Esophagus squamous epithelium (tissue), 5 donors: ENCODE data around the gene DCAF10. TPM values are rescaled to one million over a fixed set of nuclear protein-coding genes. Genes with fewer than 3 reads are reported as not detected.
"Not testable (repeated sequence)": the region's sequence is repeated elsewhere in the genome, so short reads cannot be mapped to it uniquely, and the experiment has no call there.

Experiments used
- DNase-seq: peaks from one replicate; lab custom pipeline; 2025; lab: John Stamatoyannopoulos, UW
- H3K27ac ChIP-seq, 4 donors: fragments of 200-600 bp; sonication (generic); one replicate each; pipeline ENCODE4 v1.5.1; 2016 to 2019; ENCODE audit warnings: mild to moderate bottlenecking in 1 of 4
- H3K27me3 ChIP-seq, 4 donors: fragments of 200-600 bp; sonication (generic); 1 replicate in 3 of 4; 2 replicates in 1 of 4; pipeline versions ENCODE4 v1.5.1 to v1.6.0; 2017 to 2021; ENCODE audit warnings: antibody characterized with exemption in 1 of 4
- H3K36me3 ChIP-seq, 3 donors: fragments of 200-600 bp; sonication (generic); one replicate each; pipeline ENCODE4 v1.5.1; 2016 to 2019
- H3K4me1 ChIP-seq, 3 donors: fragments of 200-600 bp; sonication (generic); one replicate each; pipeline ENCODE4 v1.5.1; 2017 to 2019
- H3K4me3 ChIP-seq, 4 donors: fragments of 200-600 bp; sonication (generic); 1 replicate in 3 of 4; 2 replicates in 1 of 4; pipeline ENCODE4 v1.5.1; 2016 to 2019; ENCODE audit warnings: mild to moderate bottlenecking in 2 of 4, moderate library complexity in 1 of 4
- H3K9me3 ChIP-seq, 3 donors: fragments of 200-600 bp; sonication (generic); one replicate each; pipeline ENCODE4 v1.5.1; 2016 to 2019
- POLR2A ChIP-seq, 4 donors: fragments of 450-650 bp; IDR thresholded peaks; one replicate each; pipeline ENCODE4 v1.6.1; 2017; ENCODE audit warnings: antibody characterized with exemption in 4 of 4, mild to moderate bottlenecking in 4 of 4, moderate library complexity in 3 of 4
- WGBS, 2 donors: methylation state at CpG; one replicate each; pipeline ENCODE4 v1.1.5; 2018; 5-methylcytosine and 5-hydroxymethylcytosine counted together
- intact Hi-C: fragments of 100-400 bp; cut with DNase I; formaldehyde crosslinking; loops from one replicate; pipeline ENCODE4 v1.15.0; 2022
- total RNA-seq, 4 donors: library from RNA; depleted of rRNA; stranded (reverse); fragments of >200 nt; gene quantifications; one replicate each; pipeline ENCODE4 v1.1.0, GENCODE V29; 2016
- TF ChIP-seq, protein P1 (sequence below), 6 experiments: fragments of 450-650 bp in 4 of 6; fragments of 200-600 bp in 2 of 6; sonication (generic) in 2 of 6; IDR thresholded peaks; one replicate each; pipeline ENCODE4 v1.5.1; 2016 to 2019; ENCODE audit warnings: antibody characterized with exemption in 6 of 6, mild to moderate bottlenecking in 4 of 6, moderate library complexity in 4 of 6
- donor health status: DM: yes; HTN: yes; CAD: no.

DCAF10 gene
- total RNA-seq, 4 donors from 2014 or later: 12.0 to 22.9 (median 17.6) TPM

DNA sequence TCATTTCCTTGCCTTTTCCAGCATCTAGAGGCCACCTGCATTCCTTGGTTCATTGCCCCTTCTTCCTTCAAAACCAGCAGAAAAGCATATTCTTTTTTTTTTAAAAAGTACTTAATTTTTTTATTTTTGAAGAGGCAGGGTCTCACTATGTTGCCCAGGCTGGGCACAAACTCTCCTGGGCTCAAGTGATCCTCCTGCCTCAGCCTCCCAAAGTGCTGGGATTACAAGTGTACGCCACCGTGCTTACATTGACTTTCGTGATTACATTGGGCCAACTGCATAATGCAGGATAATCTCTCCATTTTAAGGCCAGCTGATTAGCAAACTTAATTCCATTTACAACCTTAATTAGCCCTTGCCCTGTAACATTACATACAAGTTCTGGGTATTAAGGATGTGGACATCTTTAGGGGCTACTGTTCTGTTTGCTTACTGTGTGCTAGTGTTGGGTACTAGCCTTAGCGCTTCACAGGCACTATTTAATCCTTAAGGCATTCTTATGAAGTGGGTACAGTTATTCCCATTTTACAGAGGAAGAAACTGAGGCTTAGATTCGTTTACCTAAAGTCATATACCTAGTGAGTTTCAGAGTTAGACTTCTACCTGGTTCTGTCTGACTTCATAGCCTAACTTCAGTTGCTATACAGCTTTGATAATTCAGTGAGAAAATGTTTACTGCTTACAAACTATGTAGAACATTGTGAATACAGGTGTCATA, 69.6 kb downstream of the DCAF10 start:
- TF ChIP-seq, protein P1, sequence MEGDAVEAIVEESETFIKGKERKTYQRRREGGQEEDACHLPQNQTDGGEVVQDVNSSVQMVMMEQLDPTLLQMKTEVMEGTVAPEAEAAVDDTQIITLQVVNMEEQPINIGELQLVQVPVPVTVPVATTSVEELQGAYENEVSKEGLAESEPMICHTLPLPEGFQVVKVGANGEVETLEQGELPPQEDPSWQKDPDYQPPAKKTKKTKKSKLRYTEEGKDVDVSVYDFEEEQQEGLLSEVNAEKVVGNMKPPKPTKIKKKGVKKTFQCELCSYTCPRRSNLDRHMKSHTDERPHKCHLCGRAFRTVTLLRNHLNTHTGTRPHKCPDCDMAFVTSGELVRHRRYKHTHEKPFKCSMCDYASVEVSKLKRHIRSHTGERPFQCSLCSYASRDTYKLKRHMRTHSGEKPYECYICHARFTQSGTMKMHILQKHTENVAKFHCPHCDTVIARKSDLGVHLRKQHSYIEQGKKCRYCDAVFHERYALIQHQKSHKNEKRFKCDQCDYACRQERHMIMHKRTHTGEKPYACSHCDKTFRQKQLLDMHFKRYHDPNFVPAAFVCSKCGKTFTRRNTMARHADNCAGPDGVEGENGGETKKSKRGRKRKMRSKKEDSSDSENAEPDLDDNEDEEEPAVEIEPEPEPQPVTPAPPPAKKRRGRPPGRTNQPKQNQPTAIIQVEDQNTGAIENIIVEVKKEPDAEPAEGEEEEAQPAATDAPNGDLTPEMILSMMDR (IDR thresholded peaks at IDR 0.05): no peak
- no peak for TF ChIP-seq POLR2A (IDR thresholded peaks at IDR 0.05)
- Histone ChIP-seq H3K36me3 (peaks cover 0 to 18% (median 0%) of the 10 kb centered on the region in 3 donors), H3K27ac (no peak overlapping the region), H3K4me1 (no peaks in the 10 kb centered on the region), H3K4me3 (no peak overlapping the region), H3K27me3 (no peaks in the 10 kb centered on the region), H3K9me3 (no peaks in the 10 kb centered on the region)
- DNase-seq: no peak
- 94 to 96% methylated on average over 5 of the region's 5 CpGs for WGBS, 2 donors
- intact Hi-C loops: no loop called here

DNA sequence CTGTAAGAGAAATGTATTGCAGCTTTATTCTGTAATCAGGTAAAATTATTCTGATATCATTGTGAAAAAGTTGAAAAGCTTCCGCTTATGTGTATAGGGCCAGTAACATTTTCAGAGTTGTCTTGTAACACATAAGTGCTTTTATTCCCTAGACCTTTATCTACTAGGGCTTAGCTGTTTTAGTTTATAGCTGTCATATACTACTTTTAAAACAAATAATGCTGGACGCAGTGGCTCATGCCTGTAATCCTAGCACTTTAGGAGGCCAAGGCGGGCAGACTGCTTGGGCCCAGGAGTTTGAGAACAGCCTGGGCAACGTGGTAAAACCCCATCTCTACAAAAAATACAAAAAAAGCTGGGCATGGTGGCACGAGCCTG, 70.2 kb downstream of the DCAF10 start:
- WGBS, 2 donors: 71% methylated on average over 4 of the region's 5 CpGs

DNA sequence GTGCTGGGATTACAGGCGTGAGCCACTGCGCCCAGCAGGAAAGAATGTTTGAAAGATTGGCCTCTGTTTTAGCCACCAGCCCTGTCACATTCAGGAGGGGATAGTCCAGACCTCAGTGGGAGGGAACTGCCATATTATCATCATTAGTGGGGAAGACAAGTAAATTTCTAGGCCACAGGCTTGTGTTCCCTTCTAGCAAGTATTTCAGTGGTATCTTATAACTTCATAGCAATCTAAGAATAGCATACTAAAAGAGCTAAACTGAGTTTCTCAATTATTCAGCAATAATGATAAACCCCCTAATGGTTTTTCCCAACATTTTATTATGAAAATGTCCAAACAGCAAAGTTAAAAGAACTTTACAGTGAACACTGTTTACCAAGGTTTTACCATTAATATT, 73.4 kb downstream of the DCAF10 start:
- Histone ChIP-seq H3K27ac (no peak overlapping the region), H3K4me1 (no peaks in the 10 kb centered on the region), H3K27me3 (no peaks in the 10 kb centered on the region), H3K9me3 (no peaks in the 10 kb centered on the region), H3K36me3 (peaks cover 0 to 20% (median 0%) of the 10 kb centered on the region in 3 donors), H3K4me3 (no peak overlapping the region)
- DNase-seq: no peak
- WGBS, 2 donors: 83% methylated on average over 1 of the region's 2 CpGs
- intact Hi-C loops: no loop called here
- TF ChIP-seq, protein P1 (IDR thresholded peaks at IDR 0.05): no peak
- no peak for TF ChIP-seq POLR2A (IDR thresholded peaks at IDR 0.05)

More for the DNA sequence above, 70.2 kb downstream of the DCAF10 start:
- Histone ChIP-seq H3K36me3 (peaks cover 0 to 13% (median 0%) of the 10 kb centered on the region in 3 donors), H3K9me3 (no peaks in the 10 kb centered on the region), H3K4me1 (no peaks in the 10 kb centered on the region), H3K4me3 (no peak overlapping the region), H3K27me3 (no peaks in the 10 kb centered on the region), H3K27ac (no peak overlapping the region)
- no peak for DNase-seq
- TF ChIP-seq, protein P1 (IDR thresholded peaks at IDR 0.05): no peak
- no peak for TF ChIP-seq POLR2A (IDR thresholded peaks at IDR 0.05)
- intact Hi-C loops: no loop called here

DNA sequence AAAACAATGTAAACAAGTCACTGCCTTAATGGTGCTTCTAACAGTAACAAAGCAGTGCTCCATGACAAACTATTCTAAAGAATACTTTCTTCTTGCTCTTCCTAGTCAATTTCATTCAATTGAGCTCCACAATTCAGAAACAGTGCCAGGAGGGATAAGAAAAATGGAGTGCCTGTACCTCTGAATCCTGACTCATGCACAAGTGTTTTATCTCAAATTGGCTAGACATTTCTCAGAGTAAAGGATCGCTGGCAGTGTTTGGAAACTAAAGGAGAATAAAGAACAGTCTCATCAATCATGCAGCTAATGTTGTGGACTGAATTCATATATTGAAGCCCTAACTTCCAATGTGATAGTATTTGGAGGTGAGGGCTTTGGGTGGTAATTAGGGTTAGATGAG, 75.8 kb downstream of the DCAF10 start:
- TF ChIP-seq POLR2A (IDR thresholded peaks at IDR 0.05): no peak
- TF ChIP-seq, protein P1 (IDR thresholded peaks at IDR 0.05): no peak
- no peaks in the 10 kb centered on the region for H3K27me3 ChIP-seq
- peaks cover 0 to 45% (median 0%) of the 10 kb centered on the region in 3 donors for H3K36me3 ChIP-seq
- no peaks in the 10 kb centered on the region for H3K4me1 ChIP-seq
- no peak overlapping the region for H3K4me3 ChIP-seq
- no peaks in the 10 kb centered on the region for H3K9me3 ChIP-seq
- H3K27ac ChIP-seq: no peak overlapping the region
- DNase-seq: no peak
- 38 to 45% methylated on average over 1 of the region's 1 CpG for WGBS, 2 donors
- intact Hi-C loops: no loop called here

DNA sequence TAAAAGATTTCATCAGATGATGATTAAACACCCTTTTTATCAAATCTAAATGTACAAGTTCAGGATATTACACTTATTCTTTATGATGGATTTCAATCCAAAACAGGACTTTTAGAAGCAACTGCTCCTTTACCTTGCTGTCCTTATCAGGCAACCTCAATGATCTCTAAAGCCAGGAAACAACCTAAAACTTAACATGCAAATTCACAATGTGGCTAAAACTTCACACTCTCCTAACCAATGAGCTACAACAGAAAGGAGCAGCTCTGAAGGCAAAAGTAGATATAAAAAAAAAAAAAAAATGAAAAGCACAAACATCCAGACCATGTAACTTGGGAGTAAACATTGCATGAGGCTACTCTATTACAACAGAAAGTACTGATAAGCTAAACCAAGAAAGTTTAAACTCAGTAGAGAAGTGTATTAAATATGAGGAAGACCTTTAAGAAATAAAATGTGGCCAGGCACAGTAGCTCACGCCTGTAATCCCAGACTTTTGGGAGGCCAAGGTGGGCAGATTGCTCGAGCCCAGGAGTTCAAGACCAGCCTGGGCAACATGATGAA, 80.4 kb downstream of the DCAF10 start:
- Histone ChIP-seq H3K4me3 (no peak overlapping the region), H3K27me3 (no peaks in the 10 kb centered on the region), H3K36me3 (peaks cover 0 to 64% (median 0%) of the 10 kb centered on the region in 3 donors), H3K9me3 (no peaks in the 10 kb centered on the region), H3K4me1 (no peaks in the 10 kb centered on the region), H3K27ac (no peak overlapping the region)
- no peak for TF ChIP-seq POLR2A (IDR thresholded peaks at IDR 0.05)
- TF ChIP-seq, protein P1 (IDR thresholded peaks at IDR 0.05): no peak
- DNase-seq: no peak
- 90 to 100% methylated on average over 2 of the region's 2 CpGs for whole genome bisulfite sequencing, 2 donors
- intact Hi-C loops: no loop called here

DNA sequence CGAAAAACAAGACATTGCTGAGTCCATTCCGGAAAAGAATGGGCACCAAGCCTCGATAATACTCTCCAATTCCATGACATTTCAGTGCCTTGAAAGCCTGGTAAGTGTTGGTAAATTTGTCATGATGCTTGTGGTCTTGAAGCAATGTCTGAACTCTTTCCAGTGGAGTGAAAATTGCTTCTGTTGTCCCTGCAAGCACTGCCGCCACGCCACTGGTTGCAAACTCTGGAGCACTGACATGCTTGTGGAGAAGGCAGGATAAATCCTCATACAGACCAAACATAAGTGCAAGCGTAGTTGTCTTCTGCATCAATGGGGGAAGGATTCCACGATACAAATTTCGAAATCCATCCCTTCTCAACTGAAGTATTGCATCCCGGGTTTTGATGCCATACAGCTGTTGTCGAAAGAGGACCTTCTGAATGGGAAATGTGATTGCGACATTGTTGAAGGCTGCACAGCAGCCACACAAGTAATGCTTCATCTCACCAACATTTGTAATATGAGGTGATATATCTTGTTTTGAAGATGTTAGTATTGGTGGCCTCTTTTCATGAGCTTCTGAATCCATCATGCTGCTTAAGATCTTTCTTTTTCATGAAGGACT, 87.5 kb downstream of the DCAF10 start:
- intact Hi-C loops: not testable (repeated sequence)
- 87 to 89% methylated on average over 9 to 11 of the region's 11 CpGs for WGBS, 2 donors
- peaks cover 0 to 69% (median 8%) of the 10 kb centered on the region in 3 donors for H3K36me3 ChIP-seq

More for the DNA sequence above, 87.5 kb downstream of the DCAF10 start:
- H3K27me3 ChIP-seq, H3K27ac ChIP-seq, H3K4me1 ChIP-seq, DNase-seq, H3K9me3 ChIP-seq, H3K4me3 ChIP-seq: not testable (repeated sequence)
